ENCODE results near the gene ZNF627.

- TF ChIP-seq EZH2 (IDR thresholded peaks at IDR 0.05; ENCODE audit: borderline replicate concordance, low read depth, low read length, severe bottlenecking) (no peak), CTCF (IDR thresholded peaks at IDR 0.05; ENCODE audit: borderline replicate concordance, extremely low read depth, low read length, poor library complexity, severe bottlenecking) (no peak)
Measured at GRCh38 chr19:11633223-11633622, 35.9 kb downstream of the ZNF627 start.

Measured in DND-41 (cell line).